ENCODE data around the gene C16orf96. TPM values are rescaled to one million over a fixed set of nuclear protein-coding genes. Genes with fewer than 3 reads are reported as not detected.

C16orf96 gene
- total and polyA plus RNA-seq, 3 donors from 2014 or later = 10.3 to 19.8 (median 15.1) TPM

DNA sequence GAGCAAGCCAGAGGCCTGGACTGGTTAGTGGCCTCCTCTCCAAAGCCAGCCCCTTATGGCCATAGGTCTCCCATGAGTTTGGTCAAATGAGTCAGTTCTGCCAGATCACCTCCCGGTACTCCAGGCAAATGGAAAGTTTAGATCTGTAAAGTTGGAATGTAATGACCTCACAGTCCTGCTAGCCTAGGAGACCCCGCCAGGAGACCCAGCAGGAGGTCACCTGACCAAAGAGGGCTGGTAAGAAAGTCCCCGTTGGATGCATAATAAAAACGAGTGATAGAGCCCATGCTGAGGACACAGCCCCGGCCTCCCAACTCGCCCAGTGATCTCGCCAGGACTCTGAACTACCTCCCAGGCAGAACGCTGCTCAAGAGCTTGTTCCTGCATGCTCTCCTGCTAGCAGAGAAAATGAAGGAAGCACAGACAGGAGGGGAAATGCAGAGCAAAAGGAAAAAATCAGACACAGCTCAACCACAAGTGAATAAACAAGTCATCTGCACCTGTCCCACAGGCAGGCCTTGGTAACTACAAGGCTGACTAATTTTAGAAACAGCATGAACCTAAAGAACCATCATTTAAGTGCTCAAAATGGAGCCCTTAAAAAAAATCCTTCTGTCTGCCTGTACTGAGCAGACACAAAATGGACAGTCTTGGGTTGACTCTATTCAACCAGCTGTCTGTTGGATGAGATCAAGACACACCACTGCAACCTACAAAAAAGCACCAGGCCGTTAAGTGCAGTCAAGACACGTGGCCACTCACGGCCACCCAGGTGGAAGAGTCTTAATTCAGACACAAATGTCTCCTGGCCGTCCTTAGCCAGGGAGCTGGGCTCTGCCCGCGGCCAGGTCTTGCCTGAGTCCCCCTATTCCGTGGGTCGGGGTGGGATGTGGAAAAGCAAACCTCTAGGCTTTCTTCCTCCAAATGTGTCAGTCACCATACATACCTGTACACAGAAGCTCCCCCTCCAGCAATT lies 26.8 kb upstream of the C16orf96 start:
- 68 to 71% methylated on average over 16 of the region's 16 CpGs for WGBS, 2 donors

DNA sequence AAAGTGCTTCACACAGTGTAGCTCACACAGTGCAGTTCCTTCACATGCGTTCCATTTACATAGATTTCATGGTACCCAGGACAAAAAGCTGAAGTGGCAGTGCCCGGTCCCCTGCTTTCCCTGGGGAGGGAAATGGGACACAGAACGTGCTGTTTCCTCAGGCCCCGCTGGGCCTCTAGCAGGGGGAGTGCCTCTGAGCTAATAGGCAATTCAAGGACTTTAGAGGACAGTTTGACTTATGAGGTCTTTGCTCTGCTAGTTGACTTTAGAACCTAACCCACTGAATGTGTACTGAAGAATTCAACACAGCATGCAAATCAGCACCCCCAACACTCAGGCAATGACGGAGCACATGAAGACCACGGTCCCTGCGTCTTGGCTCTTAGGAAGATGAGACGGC lies 24.3 kb upstream of the C16orf96 start:
- Histone ChIP-seq H3K27me3 (no peaks in the 10 kb centered on the region), H3K9me3 (no peaks in the 10 kb centered on the region), H3K4me1 (peaks cover 4% of the 10 kb centered on the region), H3K36me3 (ENCODE audit: low read depth, missing control alignments) (no peaks in the 10 kb centered on the region), H3K4me3 (no peak overlapping the region), H3K27ac (no peak overlapping the region)
- 79 to 84% methylated on average over 8 of the region's 8 CpGs for WGBS, 2 donors
- TF ChIP-seq, protein P1, sequence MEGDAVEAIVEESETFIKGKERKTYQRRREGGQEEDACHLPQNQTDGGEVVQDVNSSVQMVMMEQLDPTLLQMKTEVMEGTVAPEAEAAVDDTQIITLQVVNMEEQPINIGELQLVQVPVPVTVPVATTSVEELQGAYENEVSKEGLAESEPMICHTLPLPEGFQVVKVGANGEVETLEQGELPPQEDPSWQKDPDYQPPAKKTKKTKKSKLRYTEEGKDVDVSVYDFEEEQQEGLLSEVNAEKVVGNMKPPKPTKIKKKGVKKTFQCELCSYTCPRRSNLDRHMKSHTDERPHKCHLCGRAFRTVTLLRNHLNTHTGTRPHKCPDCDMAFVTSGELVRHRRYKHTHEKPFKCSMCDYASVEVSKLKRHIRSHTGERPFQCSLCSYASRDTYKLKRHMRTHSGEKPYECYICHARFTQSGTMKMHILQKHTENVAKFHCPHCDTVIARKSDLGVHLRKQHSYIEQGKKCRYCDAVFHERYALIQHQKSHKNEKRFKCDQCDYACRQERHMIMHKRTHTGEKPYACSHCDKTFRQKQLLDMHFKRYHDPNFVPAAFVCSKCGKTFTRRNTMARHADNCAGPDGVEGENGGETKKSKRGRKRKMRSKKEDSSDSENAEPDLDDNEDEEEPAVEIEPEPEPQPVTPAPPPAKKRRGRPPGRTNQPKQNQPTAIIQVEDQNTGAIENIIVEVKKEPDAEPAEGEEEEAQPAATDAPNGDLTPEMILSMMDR (IDR thresholded peaks at IDR 0.05) = no peak
- TF ChIP-seq POLR2A (IDR thresholded peaks at IDR 0.05) = no peak
- intact Hi-C loops (cut with DNase I; ENCODE audit: low total_unique reads) = no loop called here
- no peak for DNase-seq

More for the DNA sequence above, 26.8 kb upstream of the C16orf96 start:
- H3K9me3 ChIP-seq = no peaks in the 10 kb centered on the region
- intact Hi-C loops (cut with DNase I; ENCODE audit: low total_unique reads) = no loop called here
- H3K27me3 ChIP-seq = no peaks in the 10 kb centered on the region
- DNase-seq = no peak
- no peaks in the 10 kb centered on the region for H3K36me3 ChIP-seq (ENCODE audit: low read depth, missing control alignments)
- H3K4me3 ChIP-seq = no peak overlapping the region
- H3K27ac ChIP-seq = no peak overlapping the region
- H3K4me1 ChIP-seq = peaks cover 4% of the 10 kb centered on the region
- no peak for TF ChIP-seq POLR2A (IDR thresholded peaks at IDR 0.05)
- TF ChIP-seq, protein P1 (IDR thresholded peaks at IDR 0.05) = peak in 1 of 3 experiments; percentile 9

- H3K4me3 ChIP-seq = no peak overlapping the region
- no peak for DNase-seq
- WGBS, 2 donors = 81 to 93% methylated on average over 9 to 10 of the region's 10 CpGs
- no peaks in the 10 kb centered on the region for H3K36me3 ChIP-seq (ENCODE audit: low read depth, missing control alignments)
- no peak overlapping the region for H3K27ac ChIP-seq
- no peak for TF ChIP-seq POLR2A (IDR thresholded peaks at IDR 0.05)
- TF ChIP-seq, protein P1 (IDR thresholded peaks at IDR 0.05) = no peak
- peaks cover 6% of the 10 kb centered on the region for H3K4me1 ChIP-seq
- intact Hi-C loops (cut with DNase I; ENCODE audit: low total_unique reads) = no loop called here
- no peaks in the 10 kb centered on the region for H3K27me3 ChIP-seq
- no peaks in the 10 kb centered on the region for H3K9me3 ChIP-seq
Observed at GRCh38 chr16:4532238-4532637, 23.9 kb upstream of the C16orf96 start.

DNA sequence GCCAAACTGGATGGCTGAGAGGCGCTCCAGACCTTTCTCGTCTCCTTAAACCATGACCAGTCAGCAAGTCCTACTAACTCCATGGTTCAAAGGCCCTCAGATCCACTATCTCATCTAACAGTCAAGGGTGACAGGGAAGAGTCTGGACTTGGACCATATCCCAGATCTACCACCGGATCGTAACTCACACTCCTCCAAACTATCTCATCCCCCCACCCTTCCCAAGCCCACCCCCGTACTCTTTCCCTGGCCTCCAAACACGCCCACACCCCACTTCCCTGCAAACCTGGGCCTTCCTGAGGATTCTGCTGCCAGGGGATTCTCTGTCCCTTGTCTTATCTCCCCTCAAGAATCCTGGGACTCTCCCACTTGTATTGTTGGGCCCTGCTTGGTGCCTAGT lies 22.6 kb upstream of the C16orf96 start:
- Histone ChIP-seq H3K27ac (no peak overlapping the region), H3K27me3 (no peaks in the 10 kb centered on the region), H3K4me1 (peaks cover 10% of the 10 kb centered on the region), H3K36me3 (ENCODE audit: low read depth, missing control alignments) (no peaks in the 10 kb centered on the region), H3K4me3 (no peak overlapping the region), H3K9me3 (no peaks in the 10 kb centered on the region)
- WGBS, 2 donors = 75 to 93% methylated on average over 5 to 6 of the region's 6 CpGs
- TF ChIP-seq POLR2A (IDR thresholded peaks at IDR 0.05) = no peak
- TF ChIP-seq, protein P1 (IDR thresholded peaks at IDR 0.05) = no peak
- no peak for DNase-seq
- intact Hi-C loops (cut with DNase I; ENCODE audit: low total_unique reads) = no loop called here
